Activated T-cell treated with anti-CD3 and anti-CD28 coated beads, Interleukin-2, amount 50 U/mL, for 4 hours (primary cell): ENCODE data around the gene ACOX3. TPM values are rescaled to one million over a fixed set of nuclear protein-coding genes. Genes with fewer than 3 reads are reported as not detected.
A peak's percentile ranks its signal among the peaks of the same experiment; 100 is the strongest.

ENCODE experiments used
- ATAC-seq, 2 donors: fragments of 200-7000 bp; cut with Tn5 transposase; one replicate each; pipeline ENCODE4 v1.10.0; 2021
- DNase-seq: peaks from one replicate; pipeline ENCODE4 v3.0.0-alpha.2; 2020
- H3K27me3 Mint-ChIP-seq: one replicate; pipeline ENCODE4 v1.8.0; 2021; ENCODE audit warnings: low read depth, mixed read lengths
- H3K36me3 Mint-ChIP-seq: one replicate; pipeline ENCODE4 v1.8.0; 2022; ENCODE audit warnings: mixed read lengths; ENCODE audit not compliant: insufficient read depth
- H3K4me1 Mint-ChIP-seq: one replicate; pipeline ENCODE4 v1.8.0; 2021; ENCODE audit warnings: low read depth, mixed read lengths
- H3K4me3 Mint-ChIP-seq: one replicate; pipeline ENCODE4 v1.8.0; 2021; ENCODE audit warnings: mild to moderate bottlenecking, moderate library complexity, mixed read lengths
- H3K9me3 Mint-ChIP-seq: one replicate; pipeline ENCODE4 v1.8.0; 2021; ENCODE audit warnings: mixed read lengths
- total RNA-seq, 3 donors: library from RNA; stranded (reverse); gene quantifications; one replicate each; pipeline ENCODE4 v1.2.1, GENCODE V29; 2021

Gene ACOX3
- total RNA-seq, 3 donors from 2014 or later: 20.1 to 35.8 (median 20.6) TPM

DNA sequence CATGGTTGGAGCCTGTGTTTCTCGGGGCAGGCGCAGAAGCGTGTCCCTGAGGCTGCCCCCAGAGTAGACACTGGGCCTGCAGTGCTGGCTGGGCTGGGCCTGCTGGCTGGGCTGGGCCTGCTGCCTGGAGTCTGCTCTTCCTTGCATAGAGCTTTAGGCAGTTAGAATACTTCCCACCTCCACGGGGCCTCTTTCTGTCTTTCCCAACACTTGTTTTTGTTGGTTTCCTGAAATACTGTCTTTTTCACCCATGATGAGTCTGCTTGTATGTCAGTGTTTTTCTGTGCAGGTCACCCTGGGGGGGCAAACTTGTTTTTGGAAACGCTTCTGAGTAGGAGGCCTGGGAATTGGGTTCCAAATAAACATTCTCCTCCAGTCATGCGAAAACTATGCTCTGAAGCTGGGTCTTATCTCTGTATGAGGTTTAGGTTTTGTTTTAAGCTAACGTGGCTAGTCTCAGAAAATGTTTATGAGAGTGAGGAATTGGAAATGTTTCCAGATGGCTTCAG, 32.2 kb upstream of the ACOX3 start:
- Mint-ChIP-seq H3K27me3 (no peaks in the 10 kb centered on the region), H3K4me3 (no peak overlapping the region), H3K9me3 (no peaks in the 10 kb centered on the region), H3K4me1 (no peaks in the 10 kb centered on the region), H3K36me3 (peaks cover 19% of the 10 kb centered on the region)
- ATAC-seq (no peak), DNase-seq (no peak)

DNA sequence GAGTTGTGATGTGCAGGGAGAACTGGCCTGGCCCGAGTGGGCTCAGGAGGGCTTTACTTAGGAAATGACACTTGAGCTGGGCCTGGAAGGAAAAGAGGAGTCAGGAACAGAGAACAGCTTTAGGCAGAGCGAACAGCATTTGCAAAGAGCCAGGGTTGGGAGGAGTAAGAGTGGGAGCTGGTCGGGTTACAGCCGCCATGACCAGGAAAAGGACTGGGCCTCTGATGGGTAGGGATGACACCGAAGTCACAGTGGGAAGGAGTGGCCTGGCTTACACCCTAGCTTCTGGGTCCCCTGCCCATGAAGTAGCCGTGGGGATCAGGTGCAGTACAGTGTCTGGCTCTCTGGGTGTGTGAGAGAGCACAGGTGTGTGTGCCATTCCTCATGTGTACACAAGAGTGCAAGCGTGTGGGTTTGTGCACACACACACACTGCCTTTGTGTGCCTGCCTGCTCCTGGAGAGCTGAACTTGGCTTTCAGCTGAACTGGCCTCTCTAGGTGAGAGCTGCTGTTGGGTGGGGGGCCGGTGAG, 31.7 kb upstream of the ACOX3 start:
- no peaks in the 10 kb centered on the region for H3K27me3 Mint-ChIP-seq
- ATAC-seq (no peak), DNase-seq (no peak)
- H3K36me3 Mint-ChIP-seq: peaks cover 19% of the 10 kb centered on the region
- no peaks in the 10 kb centered on the region for H3K9me3 Mint-ChIP-seq
- no peaks in the 10 kb centered on the region for H3K4me1 Mint-ChIP-seq
- no peak overlapping the region for H3K4me3 Mint-ChIP-seq

DNA sequence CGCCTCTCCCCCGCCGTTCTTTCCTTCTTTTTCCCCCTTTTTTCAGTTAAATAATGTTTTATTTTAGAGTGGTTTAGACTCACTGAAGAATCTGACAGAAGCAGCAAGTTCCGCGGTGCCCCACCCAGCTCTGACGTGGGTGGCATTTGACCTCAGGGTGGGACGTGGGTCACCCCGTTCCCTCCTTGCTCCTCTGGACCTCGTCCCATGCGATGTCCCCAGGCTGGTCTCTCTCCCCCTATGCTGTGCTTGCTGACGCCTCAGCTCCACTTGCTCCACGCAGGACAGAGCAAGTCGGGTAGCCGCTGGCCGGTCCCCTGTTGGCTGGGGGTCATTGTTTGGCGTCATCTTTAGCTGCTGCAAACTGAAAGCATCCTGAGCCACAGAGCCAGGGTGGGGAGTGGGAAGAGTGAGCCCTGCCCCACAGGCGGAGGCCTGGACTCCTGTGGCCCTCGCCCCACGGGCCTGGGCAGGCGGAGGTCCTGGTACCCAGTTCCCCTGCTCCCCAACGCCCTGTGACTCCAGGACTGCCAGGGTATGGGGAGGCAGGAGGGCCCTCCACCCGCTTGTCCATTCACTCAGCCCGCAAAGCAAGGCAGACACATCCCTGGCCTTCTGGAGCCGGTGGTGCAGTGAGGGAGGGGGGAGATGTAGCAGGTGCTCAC, 30.8 kb upstream of the ACOX3 start:
- Mint-ChIP-seq H3K9me3 (no peaks in the 10 kb centered on the region), H3K4me3 (no peak overlapping the region), H3K4me1 (no peaks in the 10 kb centered on the region), H3K27me3 (no peaks in the 10 kb centered on the region), H3K36me3 (peaks cover 20% of the 10 kb centered on the region)
- DNase-seq (no peak), ATAC-seq (no peak)

DNA sequence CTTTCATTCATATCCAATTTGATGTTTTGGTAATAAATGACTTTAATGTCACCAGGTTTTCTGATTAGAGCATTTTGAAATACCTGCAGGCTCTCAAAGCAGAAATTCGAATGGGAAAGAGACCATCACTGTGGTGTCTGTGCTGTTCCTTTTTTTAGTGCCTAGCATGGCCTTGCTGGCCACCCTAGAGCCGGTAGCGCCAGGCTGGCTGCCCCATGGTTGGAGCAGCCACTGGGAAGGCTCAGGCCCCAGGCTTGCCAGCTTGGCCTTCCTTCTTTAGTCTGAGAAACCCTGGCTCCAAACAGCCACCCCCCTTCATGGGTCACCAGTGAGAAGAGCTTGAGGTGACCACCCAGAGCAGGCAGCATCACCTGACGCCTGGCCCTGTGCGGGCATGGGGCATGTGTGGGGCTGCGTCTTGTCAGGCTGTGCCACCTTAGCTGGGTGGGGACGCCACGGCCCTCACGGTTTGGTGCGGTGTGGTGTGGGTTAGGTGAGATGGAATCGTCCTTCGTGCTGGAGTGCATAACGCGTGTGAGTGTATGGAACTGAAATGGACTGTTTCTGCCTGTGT, 30.0 kb upstream of the ACOX3 start:
- DNase-seq (no peak), ATAC-seq (no peak)
- Mint-ChIP-seq H3K9me3 (no peaks in the 10 kb centered on the region), H3K4me3 (no peak overlapping the region), H3K27me3 (no peaks in the 10 kb centered on the region), H3K36me3 (peaks cover 18% of the 10 kb centered on the region), H3K4me1 (no peaks in the 10 kb centered on the region)

DNA sequence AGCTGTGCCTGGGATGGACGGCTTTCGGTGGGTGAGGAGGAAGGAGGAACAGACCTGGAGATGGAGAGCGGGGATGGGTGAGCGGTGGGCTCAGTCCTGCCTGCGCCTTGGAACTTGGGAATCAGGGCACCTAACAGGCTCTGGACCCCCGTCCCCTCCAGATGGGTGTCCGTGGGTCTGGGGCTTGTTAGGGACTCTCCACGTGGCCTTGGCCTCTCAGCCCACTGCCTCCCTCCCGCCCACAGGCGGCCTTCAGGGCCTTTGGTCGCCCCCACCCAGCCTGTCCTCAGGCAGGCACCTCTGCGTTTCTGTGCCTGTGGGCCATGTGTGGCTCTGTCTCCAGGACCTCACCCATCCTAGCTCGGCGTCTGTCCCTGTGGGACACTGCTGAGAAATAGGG, 29.0 kb upstream of the ACOX3 start:
- Mint-ChIP-seq H3K27me3 (no peaks in the 10 kb centered on the region), H3K36me3 (peaks cover 24% of the 10 kb centered on the region), H3K9me3 (no peaks in the 10 kb centered on the region), H3K4me3 (no peak overlapping the region), H3K4me1 (no peaks in the 10 kb centered on the region)
- no peak for DNase-seq
- no peak for ATAC-seq

DNA sequence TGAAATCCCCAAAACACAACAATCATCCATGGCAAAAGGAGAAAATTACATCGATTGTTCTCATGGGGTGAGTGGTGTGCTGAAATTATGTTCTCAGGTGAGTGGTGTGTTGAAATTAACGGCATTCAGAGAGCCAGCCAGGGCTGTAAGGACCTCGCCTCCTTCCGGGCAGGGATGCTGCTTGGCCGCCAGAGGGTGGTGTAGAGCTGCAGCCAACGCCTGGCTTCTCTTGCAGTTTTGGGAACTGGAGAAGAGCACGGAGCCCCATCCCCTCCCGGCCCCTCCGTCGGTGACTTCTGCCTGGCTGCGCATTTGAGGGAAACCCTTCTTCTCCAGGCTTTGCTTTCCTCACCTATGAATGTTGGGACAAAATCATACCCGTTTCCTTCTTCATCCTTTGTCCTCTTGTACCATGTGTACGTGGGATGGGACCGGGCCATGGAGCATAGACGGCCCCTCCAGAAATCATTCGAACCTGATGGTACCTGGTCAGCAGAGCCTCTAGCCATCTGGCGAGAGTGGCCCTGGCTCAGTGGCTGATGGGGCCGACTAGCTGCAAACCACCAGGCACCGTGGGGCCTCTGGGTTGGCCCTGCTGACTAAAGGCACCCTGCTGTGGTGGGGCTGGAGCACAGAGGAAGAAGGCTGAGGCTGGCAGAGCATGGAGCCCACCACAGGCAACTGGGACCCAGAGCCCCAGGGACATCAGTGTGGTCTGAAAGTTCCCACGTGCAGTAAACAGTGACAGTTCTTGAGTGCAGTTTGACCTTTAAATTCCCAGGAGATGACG, 28.4 kb upstream of the ACOX3 start:
- H3K9me3 Mint-ChIP-seq: no peaks in the 10 kb centered on the region
- peaks cover 24% of the 10 kb centered on the region for H3K36me3 Mint-ChIP-seq
- H3K4me3 Mint-ChIP-seq: no peak overlapping the region
- peak; percentile 69 for ATAC-seq
- peak; percentile 36 for DNase-seq
- H3K4me1 Mint-ChIP-seq: no peaks in the 10 kb centered on the region
- H3K27me3 Mint-ChIP-seq: no peaks in the 10 kb centered on the region

DNA sequence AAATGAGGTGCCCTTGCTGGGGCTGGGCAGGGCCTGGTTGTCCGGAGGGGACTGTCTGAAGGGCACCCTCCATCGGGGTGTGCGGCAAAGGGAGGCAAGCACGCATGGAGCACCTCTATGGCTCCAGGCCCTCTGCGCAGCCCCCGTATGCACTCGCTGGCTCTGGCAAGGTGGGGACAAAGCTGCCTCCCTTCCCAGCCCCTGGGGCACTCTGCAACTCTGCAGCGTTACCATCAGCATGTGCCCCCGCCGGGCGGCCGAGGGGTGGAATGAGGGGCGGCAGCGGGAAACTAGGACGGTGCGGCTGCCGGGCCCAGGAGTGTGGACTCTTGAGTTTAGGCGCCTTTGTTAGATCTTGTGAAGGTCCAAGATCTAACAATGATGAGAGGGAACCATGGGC, 26.5 kb upstream of the ACOX3 start:
- peaks cover 26% of the 10 kb centered on the region for H3K36me3 Mint-ChIP-seq
- no peak for ATAC-seq
- H3K27me3 Mint-ChIP-seq: no peaks in the 10 kb centered on the region
- DNase-seq: no peak
- H3K9me3 Mint-ChIP-seq: no peaks in the 10 kb centered on the region
- no peak overlapping the region for H3K4me3 Mint-ChIP-seq
- no peaks in the 10 kb centered on the region for H3K4me1 Mint-ChIP-seq

DNA sequence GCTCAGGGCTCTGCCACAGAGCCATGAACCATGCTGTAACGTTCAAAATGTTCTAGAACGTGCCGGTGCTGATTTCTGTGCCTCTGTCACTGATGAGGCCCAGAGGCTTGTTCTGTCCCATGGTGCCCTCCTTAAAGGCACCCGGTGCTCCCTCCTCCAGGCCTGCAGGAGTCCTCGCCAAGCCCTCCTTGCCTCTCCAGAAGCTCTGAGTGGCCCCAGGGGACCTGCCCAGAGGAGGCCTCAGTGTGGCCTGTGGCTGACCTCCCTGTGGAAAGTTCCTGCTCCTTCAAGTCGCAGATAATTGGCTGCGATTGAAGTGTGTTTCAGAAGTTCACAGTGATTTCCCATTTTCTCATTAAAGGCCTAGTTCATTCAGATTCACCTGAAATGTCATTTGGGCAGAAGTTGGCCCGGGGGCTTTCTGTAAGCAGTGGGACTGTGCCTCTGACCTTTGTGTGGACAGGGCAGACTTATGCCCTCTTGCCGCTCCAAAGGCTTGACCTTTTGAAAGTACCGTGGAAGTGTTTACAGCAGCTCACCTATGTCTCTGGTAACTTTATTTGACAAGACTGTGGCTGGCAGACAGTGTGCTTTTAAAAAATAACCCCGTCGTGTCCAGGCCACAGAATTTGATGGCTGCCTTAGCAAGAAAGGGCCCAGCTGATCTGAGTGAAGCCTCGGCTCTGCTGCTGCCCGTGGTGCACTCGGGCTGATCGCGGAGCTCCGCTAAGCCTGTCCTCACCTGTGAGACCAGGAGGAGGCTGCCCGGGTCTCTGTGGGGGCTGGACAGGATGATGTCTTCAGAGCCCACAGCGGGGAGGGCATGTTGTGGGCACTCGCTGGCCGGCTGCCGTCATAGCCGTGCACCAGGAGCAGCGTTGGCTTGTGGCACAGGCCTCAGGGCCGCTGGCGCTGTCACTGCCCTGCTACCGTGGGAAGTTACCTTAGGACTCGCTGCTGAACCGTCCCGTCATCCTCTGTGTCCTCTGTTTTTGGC, 25.4 kb upstream of the ACOX3 start:
- Mint-ChIP-seq H3K36me3 (peaks cover 24% of the 10 kb centered on the region), H3K9me3 (no peaks in the 10 kb centered on the region), H3K4me3 (no peak overlapping the region), H3K4me1 (no peaks in the 10 kb centered on the region), H3K27me3 (no peaks in the 10 kb centered on the region)
- DNase-seq (no peak), ATAC-seq (no peak)

DNA sequence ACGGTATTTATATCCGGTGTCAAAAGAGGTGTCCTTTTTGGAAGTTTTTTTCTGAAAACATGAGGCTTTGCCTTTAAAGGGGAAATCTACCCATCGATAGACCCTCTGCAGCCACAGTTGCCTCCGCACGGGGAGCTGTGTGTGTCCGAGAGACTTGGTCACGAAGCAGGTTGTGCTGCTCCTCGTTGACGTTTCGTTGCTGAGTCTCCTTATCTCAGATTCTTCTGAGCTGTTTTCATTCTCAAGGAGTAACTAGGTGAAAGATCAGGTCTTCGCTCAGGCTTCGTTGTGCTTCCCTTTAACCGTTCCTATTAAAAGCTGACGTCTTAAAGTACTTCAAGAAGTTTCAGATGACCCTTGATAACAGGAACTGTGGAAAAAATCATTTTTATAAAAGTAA, 23.9 kb upstream of the ACOX3 start:
- Mint-ChIP-seq H3K4me3 (no peak overlapping the region), H3K27me3 (no peaks in the 10 kb centered on the region), H3K4me1 (no peaks in the 10 kb centered on the region), H3K9me3 (no peaks in the 10 kb centered on the region), H3K36me3 (peaks cover 25% of the 10 kb centered on the region)
- no peak for ATAC-seq
- DNase-seq: no peak

DNA sequence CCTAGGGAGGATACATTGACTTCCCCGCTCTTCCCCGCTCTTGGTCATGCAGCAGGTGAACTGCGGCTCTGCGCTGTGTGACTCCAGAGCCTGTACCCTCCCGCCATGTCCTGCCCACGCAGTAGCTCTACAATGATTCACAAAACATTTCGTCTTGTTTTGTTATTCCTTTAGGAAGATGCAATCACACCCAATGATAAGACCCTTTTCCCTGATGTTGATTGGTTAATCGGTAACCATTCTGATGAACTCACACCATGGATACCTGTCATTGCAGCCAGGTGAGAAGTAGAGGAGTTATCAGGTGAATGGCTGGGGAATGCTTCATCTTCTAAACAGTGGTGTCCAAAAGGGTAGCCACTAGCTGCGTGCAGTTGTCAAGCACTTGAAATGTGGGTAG, 23.3 kb upstream of the ACOX3 start:
- ATAC-seq: no peak
- no peaks in the 10 kb centered on the region for H3K4me1 Mint-ChIP-seq
- no peak overlapping the region for H3K4me3 Mint-ChIP-seq

DNA sequence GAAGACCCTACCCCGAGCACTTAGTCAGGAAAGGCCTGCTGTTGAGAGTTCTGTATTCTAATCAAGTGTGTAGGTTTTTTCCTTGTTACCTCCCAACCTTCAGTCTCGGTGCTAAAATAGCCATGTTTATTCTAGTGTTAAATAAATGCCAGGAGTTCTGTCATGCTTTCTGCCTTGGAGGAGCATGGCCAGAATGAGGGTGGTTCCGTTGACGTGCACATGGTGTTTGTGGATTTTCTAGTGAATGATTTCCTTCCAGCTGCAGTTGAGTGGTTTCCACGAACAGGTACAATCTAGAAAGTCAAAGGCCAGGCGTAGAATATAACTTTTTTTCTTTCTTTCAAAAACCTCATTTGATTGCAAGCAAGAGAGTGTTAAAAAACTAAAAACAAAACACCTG, 21.1 kb upstream of the ACOX3 start:
- Mint-ChIP-seq H3K36me3 (peaks cover 35% of the 10 kb centered on the region), H3K4me3 (no peak overlapping the region), H3K4me1 (no peaks in the 10 kb centered on the region), H3K27me3 (no peaks in the 10 kb centered on the region), H3K9me3 (no peaks in the 10 kb centered on the region)
- DNase-seq (no peak), ATAC-seq (no peak)

More for the DNA sequence above, 23.3 kb upstream of the ACOX3 start:
- Mint-ChIP-seq H3K9me3 (no peaks in the 10 kb centered on the region), H3K27me3 (no peaks in the 10 kb centered on the region), H3K36me3 (peaks cover 25% of the 10 kb centered on the region)
- no peak for DNase-seq

DNA sequence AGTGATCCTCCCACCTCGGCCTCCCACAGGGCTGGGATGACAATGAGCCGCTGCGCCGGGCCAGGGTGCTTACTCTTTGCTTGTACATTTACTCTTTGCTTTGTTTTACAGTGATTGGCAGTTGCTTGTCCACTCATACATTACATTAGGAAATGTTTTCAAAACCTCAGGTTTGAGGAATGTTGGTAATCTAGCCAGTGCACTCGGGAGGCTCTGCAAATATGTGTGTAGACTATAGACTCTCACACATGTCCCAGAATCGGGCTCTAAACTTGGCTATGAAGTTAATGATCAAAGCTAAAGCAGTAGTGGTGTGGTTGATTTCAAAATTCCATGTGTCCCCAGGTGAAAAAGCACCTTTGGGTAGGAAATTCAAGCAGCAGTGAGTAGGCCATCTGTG, 20.6 kb upstream of the ACOX3 start:
- peaks cover 38% of the 10 kb centered on the region for H3K36me3 Mint-ChIP-seq

DNA sequence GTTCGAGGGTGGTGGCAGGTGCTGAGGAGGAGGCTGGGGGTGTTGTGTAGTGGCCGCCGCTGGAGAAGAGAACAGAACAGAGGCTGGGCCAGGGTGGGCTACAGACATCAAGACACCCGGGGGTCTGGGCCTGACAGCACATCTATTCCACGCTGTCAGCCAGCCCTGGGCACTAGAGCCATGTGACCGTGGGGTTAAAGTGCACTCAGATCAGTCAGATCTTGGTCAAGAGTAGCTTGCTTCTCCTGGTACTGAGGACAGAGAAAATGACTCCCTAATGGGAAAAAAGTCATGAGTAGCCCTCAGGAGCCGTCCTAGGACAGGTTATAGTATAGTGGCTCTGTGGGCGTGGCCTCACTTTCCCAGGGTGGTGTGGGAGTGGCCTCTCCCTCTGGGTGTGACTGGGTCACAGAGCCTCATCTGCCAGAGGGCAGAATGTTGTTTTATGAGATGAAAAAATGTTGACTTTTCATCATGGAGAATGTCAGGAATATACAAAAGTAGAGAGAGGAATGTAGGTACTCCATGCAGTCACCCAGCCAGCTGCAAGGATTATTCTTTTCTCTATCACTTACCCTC, 19.4 kb upstream of the ACOX3 start:
- H3K4me1 Mint-ChIP-seq: no peaks in the 10 kb centered on the region
- no peak overlapping the region for H3K4me3 Mint-ChIP-seq
- H3K27me3 Mint-ChIP-seq: no peaks in the 10 kb centered on the region
- DNase-seq (no peak), ATAC-seq (no peak)
- H3K36me3 Mint-ChIP-seq: peaks cover 33% of the 10 kb centered on the region
- no peaks in the 10 kb centered on the region for H3K9me3 Mint-ChIP-seq

More for the DNA sequence above, 20.6 kb upstream of the ACOX3 start:
- no peak overlapping the region for H3K4me3 Mint-ChIP-seq
- H3K4me1 Mint-ChIP-seq: no peaks in the 10 kb centered on the region
- no peaks in the 10 kb centered on the region for H3K9me3 Mint-ChIP-seq
- DNase-seq: no peak
- H3K27me3 Mint-ChIP-seq: no peaks in the 10 kb centered on the region
- ATAC-seq: no peak
